Breast epithelium (tissue), 4 donors: ENCODE measurements around the gene PLD5. TPM values are rescaled to one million over a fixed set of nuclear protein-coding genes. Genes with fewer than 3 reads are reported as not detected.
"Not testable (repeated sequence)": the region's sequence is repeated elsewhere in the genome, so short reads cannot be mapped to it uniquely, and the experiment has no call there.

Experiments
- DNase-seq, 2 donors: peaks; one replicate each; pipeline ENCODE4 v3.0.0-alpha.2; 2019; ENCODE audit warnings: low spot score in 2 of 2
- H3K27ac ChIP-seq, 2 donors: fragments of 200-600 bp; sonication (generic) in 1 of 2; one replicate each; pipeline ENCODE4 v1.5.1; 2016 to 2019; ENCODE audit warnings: mild to moderate bottlenecking in 1 of 2
- H3K27me3 ChIP-seq, 2 donors: fragments of 200-600 bp; sonication (generic) in 1 of 2; one replicate each; pipeline versions ENCODE4 v1.5.1 to v1.6.0; 2017 to 2019; ENCODE audit warnings: control low read depth in 1 of 2, mild to moderate bottlenecking in 1 of 2
- H3K36me3 ChIP-seq: fragments of 200-600 bp; one replicate; pipeline ENCODE4 v1.5.1; 2019
- H3K4me1 ChIP-seq, 2 donors: fragments of 200-600 bp; sonication (generic); one replicate each; pipeline ENCODE4 v1.5.1; 2016 to 2019; ENCODE audit warnings: control low read depth in 1 of 2
- H3K4me3 ChIP-seq, 3 donors: fragments of 200-600 bp; sonication (generic); 1 replicate in 2 of 3; 2 replicates in 1 of 3; pipeline ENCODE4 v1.5.1; 2016 to 2019; ENCODE audit warnings: mild to moderate bottlenecking in 3 of 3, moderate library complexity in 2 of 3
- H3K9me3 ChIP-seq, 2 donors: fragments of 200-600 bp; sonication (generic) in 1 of 2; one replicate each; pipeline ENCODE4 v1.5.1; 2016 to 2019; ENCODE audit warnings: control low read depth in 1 of 2
- CTCF ChIP-seq, 3 donors: fragments of 450-650 bp; IDR thresholded peaks; one replicate each; pipeline ENCODE4 v1.5.1; 2016 to 2017; ENCODE audit warnings: antibody characterized with exemption in 3 of 3, mild to moderate bottlenecking in 3 of 3, moderate library complexity in 3 of 3
- POLR2A ChIP-seq: fragments of 450-650 bp; IDR thresholded peaks from one replicate; pipeline ENCODE4 v1.6.1; 2016; ENCODE audit warnings: antibody characterized with exemption, mild to moderate bottlenecking, moderate library complexity
- POLR2AphosphoS5 ChIP-seq, 3 donors: sonication (generic); formaldehyde crosslinking; IDR thresholded peaks; one replicate each; pipeline ENCODE4 v1.6.1; 2017; ENCODE audit warnings: antibody characterized with exemption in 3 of 3
- intact Hi-C: fragments of 100-400 bp; cut with DNase I; formaldehyde crosslinking; loops from one replicate; pipeline ENCODE4 v1.15.1; 2023; ENCODE audit warnings: low total_unique reads
- total RNA-seq, 3 donors: library from RNA; depleted of rRNA; stranded (reverse); fragments of >200 nt; gene quantifications; one replicate each; pipeline ENCODE4 v1.1.0, GENCODE V29; 2016

PLD5 gene
- total RNA-seq, 3 donors from 2014 or later, result 0.32 to 0.98 (median 0.44) TPM

- intact Hi-C loops, result no loop called here
- H3K4me1 ChIP-seq, result no peaks in the 10 kb centered on the region
- no peaks in the 10 kb centered on the region for H3K27me3 ChIP-seq
- H3K9me3 ChIP-seq, result peaks cover 0 to 6% of the 10 kb centered on the region in 2 donors
- DNase-seq, result no peak
- no peak overlapping the region for H3K4me3 ChIP-seq
- TF ChIP-seq POLR2AphosphoS5 (IDR thresholded peaks at IDR 0.05) (no peak), POLR2A (no peak), CTCF (IDR thresholded peaks at IDR 0.05) (no peak)
- H3K27ac ChIP-seq, result no peak overlapping the region
- no peaks in the 10 kb centered on the region for H3K36me3 ChIP-seq
These were observed 287.4 kb downstream of the PLD5 start for GRCh38 chr1:242237051-242237450.

GRCh38 chr1:242228991-242229390, 295.5 kb downstream of the PLD5 start:
- H3K4me1 ChIP-seq, result no peaks in the 10 kb centered on the region
- DNase-seq, result no peak
- no peak for TF ChIP-seq POLR2A
- no peak for TF ChIP-seq POLR2AphosphoS5 (IDR thresholded peaks at IDR 0.05)
- no peak for TF ChIP-seq CTCF (IDR thresholded peaks at IDR 0.05)
- H3K27me3 ChIP-seq, result no peaks in the 10 kb centered on the region
- H3K36me3 ChIP-seq, result no peaks in the 10 kb centered on the region
- no peak overlapping the region for H3K4me3 ChIP-seq
- no peaks in the 10 kb centered on the region for H3K9me3 ChIP-seq
- intact Hi-C loops, result no loop called here
- H3K27ac ChIP-seq, result no peak overlapping the region

GRCh38 chr1:242225767-242226573, 298.5 kb downstream of the PLD5 start:
- H3K27ac ChIP-seq, result no peak overlapping the region
- no peaks in the 10 kb centered on the region for H3K36me3 ChIP-seq
- H3K4me1 ChIP-seq, result no peaks in the 10 kb centered on the region
- H3K27me3 ChIP-seq, result no peaks in the 10 kb centered on the region
- no peak overlapping the region for H3K4me3 ChIP-seq
- TF ChIP-seq POLR2AphosphoS5 (IDR thresholded peaks at IDR 0.05), result no peak
- TF ChIP-seq CTCF (IDR thresholded peaks at IDR 0.05), result no peak
- TF ChIP-seq POLR2A, result no peak
- no peaks in the 10 kb centered on the region for H3K9me3 ChIP-seq
- no peak for DNase-seq
- intact Hi-C loops, result no loop called here

GRCh38 chr1:242224878-242225766, 299.4 kb downstream of the PLD5 start:
- H3K9me3 ChIP-seq, intact Hi-C loops: not testable (repeated sequence)

GRCh38 chr1:242224461-242224860, 300.0 kb downstream of the PLD5 start:
- H3K36me3 ChIP-seq, result no peaks in the 10 kb centered on the region
- intact Hi-C loops, result no loop called here
- H3K9me3 ChIP-seq, result no peaks in the 10 kb centered on the region
- no peak overlapping the region for H3K4me3 ChIP-seq
- TF ChIP-seq CTCF (IDR thresholded peaks at IDR 0.05), result no peak
- no peak for DNase-seq
- H3K27me3 ChIP-seq, result no peaks in the 10 kb centered on the region
- no peak overlapping the region for H3K27ac ChIP-seq
- H3K4me1 ChIP-seq, result no peaks in the 10 kb centered on the region

More at GRCh38 chr1:242224878-242225766, 299.4 kb downstream of the PLD5 start:
- H3K4me3 ChIP-seq, H3K4me1 ChIP-seq, DNase-seq, H3K27ac ChIP-seq, H3K27me3 ChIP-seq, H3K36me3 ChIP-seq: not testable (repeated sequence)
